Stimulated activated CD4-positive, alpha-beta T cell treated with anti-CD3 and anti-CD28 coated beads, TNF-alpha, amount 100 ng/mL, for 24 hours (primary cell): Measurements from ENCODE around the gene PNPLA7.

Experiments used
- DNase-seq, 3 experiments: peaks; one replicate each; pipeline ENCODE4 v3.0.0-alpha.2; 2020; ENCODE audit warnings: low read depth in 3 of 3

Gene PNPLA7

GRCh38 chr9:137436761-137437600 lies 113.2 kb downstream of the PNPLA7 start:
- DNase-seq: no peak

GRCh38 chr9:137435980-137436760 lies 114.0 kb downstream of the PNPLA7 start:
- no peak for DNase-seq

- no peak for DNase-seq
Measured at GRCh38 chr9:137435381-137435891, 114.8 kb downstream of the PNPLA7 start.

GRCh38 chr9:137434498-137435380 lies 115.5 kb downstream of the PNPLA7 start:
- DNase-seq: no peak

- DNase-seq: no peak
Measured at GRCh38 chr9:137433916-137434431, 116.2 kb downstream of the PNPLA7 start.

- no peak for DNase-seq
Measured at GRCh38 chr9:137433349-137433915, 116.8 kb downstream of the PNPLA7 start.

GRCh38 chr9:137432687-137433348 lies 117.4 kb downstream of the PNPLA7 start:
- no peak for DNase-seq

GRCh38 chr9:137431416-137431931 lies 118.7 kb downstream of the PNPLA7 start:
- DNase-seq: no peak

GRCh38 chr9:137430723-137431415 lies 119.3 kb downstream of the PNPLA7 start:
- DNase-seq: no peak

GRCh38 chr9:137429974-137430722 lies 120.1 kb downstream of the PNPLA7 start:
- DNase-seq: no peak

- DNase-seq: no peak
Measured at GRCh38 chr9:137429546-137429890, 120.7 kb downstream of the PNPLA7 start.

- no peak for DNase-seq
Measured at GRCh38 chr9:137428841-137429545, 121.2 kb downstream of the PNPLA7 start.

GRCh38 chr9:137428311-137428630 lies 121.9 kb downstream of the PNPLA7 start:
- DNase-seq: no peak

GRCh38 chr9:137427454-137428310 lies 122.5 kb downstream of the PNPLA7 start:
- DNase-seq: no peak

- no peak for DNase-seq
Measured at GRCh38 chr9:137426018-137426681, 124.1 kb downstream of the PNPLA7 start.

- no peak for DNase-seq
Measured at GRCh38 chr9:137423514-137424291, 126.5 kb downstream of the PNPLA7 start.
